Measurements from ENCODE around the gene STX2. TPM values are rescaled to one million over a fixed set of nuclear protein-coding genes. Genes with fewer than 3 reads are reported as not detected.
"Not testable (repeated sequence)": the region's sequence is repeated elsewhere in the genome, so short reads cannot be mapped to it uniquely, and the experiment has no call there.

STX2 gene
- total RNA-seq (15.9 and 19.0 TPM in 2 replicates), polyA plus RNA-seq (20.8 and 23.7 TPM in 2 replicates)

- H3K4me3 ChIP-seq, result peak within 1 kb of the TSS; percentile 81
- no peaks in the 10 kb centered on the region for H3K9me3 ChIP-seq (ENCODE audit: low read depth)
- peak; percentile 85 to 89 for DNase-seq (ENCODE audit: low read depth in 1 of 2, low spot score in 1 of 2)
- H3K4me1 ChIP-seq (ENCODE audit: low read depth), result no peaks in the 10 kb centered on the region
- H3K27ac ChIP-seq, result no peak within 1 kb of the TSS
- TF ChIP-seq CTCF (IDR thresholded peaks at IDR 0.05; ENCODE audit: low read depth, low read length), result peak; percentile 52
- no peaks in the 10 kb centered on the region for H3K27me3 ChIP-seq
- H3K36me3 ChIP-seq, result no peaks in the 10 kb centered on the region
These were observed at the start of gene STX2 for GRCh38 chr12:130838951-130839769. Gene STX2, minus strand, starts transcription at chr12:130839250. Its CDS starts 151 bp downstream, at chr12:130839099.

- not testable (repeated sequence) for DNase-seq (ENCODE audit: low read depth in 1 of 2, low spot score in 1 of 2); H3K36me3 ChIP-seq; H3K27ac ChIP-seq; H3K9me3 ChIP-seq (ENCODE audit: low read depth); H3K4me3 ChIP-seq; H3K27me3 ChIP-seq; H3K4me1 ChIP-seq (ENCODE audit: low read depth)
These were observed 48.1 kb upstream of the STX2 start for GRCh38 chr12:130887190-130887589.

GRCh38 chr12:130881548-130881947 lies 42.5 kb upstream of the STX2 start:
- Histone ChIP-seq H3K27me3 (no peaks in the 10 kb centered on the region), H3K4me1 (ENCODE audit: low read depth) (no peaks in the 10 kb centered on the region), H3K9me3 (ENCODE audit: low read depth) (no peaks in the 10 kb centered on the region), H3K36me3 (peaks cover 2% of the 10 kb centered on the region), H3K4me3 (no peak overlapping the region), H3K27ac (no peak overlapping the region)
- no peak for DNase-seq (ENCODE audit: low read depth in 1 of 2, low spot score in 1 of 2)
- TF ChIP-seq CTCF (IDR thresholded peaks at IDR 0.05; ENCODE audit: low read depth, low read length), result no peak

- DNase-seq (ENCODE audit: low read depth in 1 of 2, low spot score in 1 of 2), result no peak
- Histone ChIP-seq H3K9me3 (ENCODE audit: low read depth) (no peaks in the 10 kb centered on the region), H3K4me3 (no peak overlapping the region), H3K36me3 (peaks cover 7% of the 10 kb centered on the region), H3K27me3 (no peaks in the 10 kb centered on the region), H3K27ac (no peak overlapping the region), H3K4me1 (ENCODE audit: low read depth) (no peaks in the 10 kb centered on the region)
- TF ChIP-seq CTCF (IDR thresholded peaks at IDR 0.05; ENCODE audit: low read depth, low read length), result no peak
These were observed 42.0 kb upstream of the STX2 start for GRCh38 chr12:130881046-130881445.

- peaks cover 13% of the 10 kb centered on the region for H3K36me3 ChIP-seq
- DNase-seq (ENCODE audit: low read depth in 1 of 2, low spot score in 1 of 2), result no peak
- no peak overlapping the region for H3K4me3 ChIP-seq
- H3K27me3 ChIP-seq, result no peaks in the 10 kb centered on the region
- H3K4me1 ChIP-seq (ENCODE audit: low read depth), result no peaks in the 10 kb centered on the region
- no peaks in the 10 kb centered on the region for H3K9me3 ChIP-seq (ENCODE audit: low read depth)
- no peak for TF ChIP-seq CTCF (IDR thresholded peaks at IDR 0.05; ENCODE audit: low read depth, low read length)
- H3K27ac ChIP-seq, result no peak overlapping the region
These were observed 41.4 kb upstream of the STX2 start for GRCh38 chr12:130880411-130880885.

- peaks cover 19% of the 10 kb centered on the region for H3K36me3 ChIP-seq
- no peaks in the 10 kb centered on the region for H3K4me1 ChIP-seq (ENCODE audit: low read depth)
- no peak overlapping the region for H3K27ac ChIP-seq
- TF ChIP-seq CTCF (IDR thresholded peaks at IDR 0.05; ENCODE audit: low read depth, low read length), result no peak
- H3K27me3 ChIP-seq, result no peaks in the 10 kb centered on the region
- no peaks in the 10 kb centered on the region for H3K9me3 ChIP-seq (ENCODE audit: low read depth)
- H3K4me3 ChIP-seq, result no peak overlapping the region
- DNase-seq (ENCODE audit: low read depth in 1 of 2, low spot score in 1 of 2), result no peak
These were observed 40.8 kb upstream of the STX2 start for GRCh38 chr12:130879781-130880389.
